Transverse colon (tissue), 4 donors: ENCODE data around the gene BANP.

Experiments used
- CTCF ChIP-seq, 5 experiments: fragments of 200-600 bp in 3 of 5; fragments of 450-650 bp in 2 of 5; sonication (generic) in 3 of 5; IDR thresholded peaks; 1 replicate in 2 of 5; 2 replicates in 3 of 5; pipeline ENCODE4 v1.5.1; 2016 to 2017; ENCODE audit warnings: antibody characterized with exemption in 5 of 5, inconsistent platforms in 3 of 5, mild to moderate bottlenecking in 2 of 5, moderate library complexity in 1 of 5
- EP300 ChIP-seq: sonication (generic); formaldehyde crosslinking; IDR thresholded peaks from one replicate; pipeline ENCODE4 v1.6.1; 2017; ENCODE audit warnings: antibody characterized with exemption, low read depth
- POLR2A ChIP-seq: fragments of 450-650 bp; IDR thresholded peaks from one replicate; pipeline ENCODE4 v1.6.1; 2016; ENCODE audit warnings: antibody characterized with exemption, mild to moderate bottlenecking, moderate library complexity
- POLR2AphosphoS5 ChIP-seq, 3 donors: sonication (generic); formaldehyde crosslinking; IDR thresholded peaks; one replicate each; pipeline ENCODE4 v1.6.1; 2016; ENCODE audit warnings: antibody characterized with exemption in 3 of 3

- no peak for TF ChIP-seq CTCF (IDR thresholded peaks at IDR 0.05)
- no peak for TF ChIP-seq EP300
- TF ChIP-seq POLR2A, result no peak
- TF ChIP-seq POLR2AphosphoS5 (IDR thresholded peaks at IDR 0.05), result no peak
These were observed 1.5 kb downstream of the BANP start for GRCh38 chr16:87952751-87953150.
